SKM-1 (cell line): ENCODE data around the gene PLCL1.

Source experiments
- DNase-seq: peaks from one replicate; lab custom pipeline; 2025; ENCODE audit not compliant: unreplicated experiment; lab: John Stamatoyannopoulos, UW

PLCL1 gene

GRCh38 chr2:197884252-197884651, 79.9 kb downstream of the PLCL1 start:
- DNase-seq, result no peak

DNA sequence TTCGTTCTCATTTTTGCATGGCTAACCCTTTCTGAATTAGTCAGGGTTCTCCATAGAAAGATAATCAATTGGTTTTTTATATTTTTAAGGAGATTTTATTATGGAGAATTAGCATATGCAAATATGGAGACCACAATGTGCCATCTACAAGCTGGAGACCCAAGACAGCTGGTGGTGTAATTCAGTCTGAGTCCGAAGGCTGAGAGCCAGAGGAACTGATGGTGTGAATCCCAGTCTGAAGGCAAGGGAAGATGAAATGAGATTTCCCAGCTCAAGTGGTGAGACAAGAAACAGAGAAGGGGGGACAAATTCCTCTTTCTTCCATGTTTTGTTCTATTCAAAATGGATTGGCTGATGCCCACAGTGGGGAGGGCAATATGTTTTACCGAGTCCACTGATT, 80.7 kb downstream of the PLCL1 start:
- no peak for DNase-seq

DNA sequence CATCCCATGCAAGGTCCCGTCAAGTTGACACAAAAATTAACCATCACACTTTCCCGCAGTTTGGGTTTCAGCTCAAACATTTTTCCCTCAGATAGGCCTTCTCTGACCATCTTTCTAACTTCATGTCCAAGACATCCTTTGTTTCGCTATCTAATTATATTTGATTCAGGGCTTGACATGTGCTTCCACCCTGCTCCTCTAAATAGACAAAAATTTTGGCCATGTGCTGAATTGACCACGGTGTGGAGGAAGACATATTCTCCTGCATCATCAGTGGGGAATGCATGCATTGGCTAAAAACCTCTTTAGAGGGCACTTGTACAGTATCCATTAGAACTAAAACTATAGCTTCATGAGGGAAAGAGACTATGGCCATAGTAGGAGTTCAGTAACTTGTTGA, 81.2 kb downstream of the PLCL1 start:
- no peak for DNase-seq

DNA sequence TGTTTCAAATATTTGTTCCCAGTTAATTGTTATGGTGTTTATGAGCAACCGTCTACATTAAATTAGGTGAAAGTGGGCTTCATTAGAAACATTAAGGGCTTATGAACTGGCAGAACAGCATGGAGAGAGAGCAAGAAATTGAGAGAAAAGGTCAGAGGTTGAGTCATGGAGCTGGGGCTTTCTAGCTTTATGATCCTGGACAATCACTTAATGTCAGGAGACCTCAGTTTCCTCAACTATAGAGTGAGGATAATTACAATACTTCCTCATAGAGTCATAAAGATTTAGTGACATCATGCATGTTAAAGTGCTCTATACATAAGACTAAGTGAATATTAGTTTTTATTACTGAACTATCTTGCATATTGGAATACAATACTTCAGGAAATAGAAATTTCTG, 83.9 kb downstream of the PLCL1 start:
- no peak for DNase-seq

- DNase-seq, result peak; percentile 82
Measured at GRCh38 chr2:197889041-197889440, 84.6 kb downstream of the PLCL1 start.

DNA sequence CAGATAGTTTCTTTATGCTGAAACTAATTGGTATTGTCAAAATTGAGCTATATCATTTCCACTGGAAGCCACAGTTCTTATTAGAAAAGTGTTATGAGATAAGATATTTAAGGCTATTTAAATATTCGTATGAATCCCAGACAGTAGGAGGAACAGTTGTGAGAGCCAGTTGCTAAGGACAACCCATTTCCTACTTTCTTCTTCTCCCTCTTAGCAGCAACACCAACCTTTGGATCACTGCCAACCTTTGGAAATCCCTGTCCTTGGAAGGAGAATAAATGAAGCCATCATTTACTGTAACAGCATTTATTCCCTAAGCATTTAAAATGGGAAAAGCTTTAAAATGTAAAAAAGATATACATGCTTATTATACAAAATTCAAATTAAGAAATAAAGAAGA, 85.8 kb downstream of the PLCL1 start:
- DNase-seq, result no peak

DNA sequence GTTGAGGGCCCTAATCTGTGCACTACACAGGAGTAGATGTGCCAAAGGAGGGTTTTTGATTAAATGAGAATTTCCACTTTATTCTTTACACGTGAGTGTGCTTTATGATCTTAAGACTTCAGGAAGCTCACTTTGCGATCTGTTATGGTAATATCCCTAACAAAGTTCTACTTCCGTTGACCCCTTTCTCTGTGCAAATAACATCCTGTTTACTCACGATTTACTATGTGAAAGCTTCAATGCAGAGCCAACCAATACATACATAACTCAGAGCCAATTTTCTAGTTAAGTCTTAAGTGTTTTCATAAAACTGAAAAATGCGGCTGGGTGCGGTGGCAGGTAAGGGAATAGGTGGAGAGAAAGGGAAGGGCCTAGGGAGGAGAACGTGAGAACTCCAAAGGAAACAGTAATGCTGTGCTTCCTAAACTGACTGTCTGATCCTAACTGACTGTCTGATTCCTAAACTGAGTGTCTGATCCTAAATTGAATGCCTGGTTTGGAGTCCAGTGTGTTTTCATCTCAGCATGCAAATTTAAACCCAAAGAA, 87.6 kb downstream of the PLCL1 start:
- no peak for DNase-seq

GRCh38 chr2:197893403-197894177, 89.2 kb downstream of the PLCL1 start:
- DNase-seq, result no peak

DNA sequence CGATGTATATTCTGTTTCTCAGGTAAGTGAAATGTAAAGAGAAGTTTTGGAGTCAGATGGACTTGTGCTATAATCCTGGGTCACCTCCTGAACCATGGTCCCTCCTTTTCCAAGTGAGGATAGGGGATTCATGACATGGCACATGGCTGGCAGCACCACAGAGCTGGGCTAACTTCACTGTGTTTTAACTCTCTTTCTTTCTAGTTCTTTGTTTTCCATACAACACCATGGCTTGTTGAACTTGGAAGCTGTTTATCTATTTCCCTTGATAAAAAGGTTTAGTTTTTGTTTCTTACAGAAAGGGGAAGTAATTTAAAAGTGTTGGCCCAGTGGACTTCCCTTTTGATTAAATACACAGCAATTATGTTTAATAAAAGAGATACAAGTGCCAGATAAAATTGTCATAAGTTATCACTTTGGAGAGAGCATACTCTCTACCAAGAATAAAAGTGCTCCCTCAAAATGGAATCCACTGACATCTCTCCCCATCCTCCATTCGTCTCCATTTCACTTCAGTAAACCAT, 90.4 kb downstream of the PLCL1 start:
- DNase-seq, result no peak

DNA sequence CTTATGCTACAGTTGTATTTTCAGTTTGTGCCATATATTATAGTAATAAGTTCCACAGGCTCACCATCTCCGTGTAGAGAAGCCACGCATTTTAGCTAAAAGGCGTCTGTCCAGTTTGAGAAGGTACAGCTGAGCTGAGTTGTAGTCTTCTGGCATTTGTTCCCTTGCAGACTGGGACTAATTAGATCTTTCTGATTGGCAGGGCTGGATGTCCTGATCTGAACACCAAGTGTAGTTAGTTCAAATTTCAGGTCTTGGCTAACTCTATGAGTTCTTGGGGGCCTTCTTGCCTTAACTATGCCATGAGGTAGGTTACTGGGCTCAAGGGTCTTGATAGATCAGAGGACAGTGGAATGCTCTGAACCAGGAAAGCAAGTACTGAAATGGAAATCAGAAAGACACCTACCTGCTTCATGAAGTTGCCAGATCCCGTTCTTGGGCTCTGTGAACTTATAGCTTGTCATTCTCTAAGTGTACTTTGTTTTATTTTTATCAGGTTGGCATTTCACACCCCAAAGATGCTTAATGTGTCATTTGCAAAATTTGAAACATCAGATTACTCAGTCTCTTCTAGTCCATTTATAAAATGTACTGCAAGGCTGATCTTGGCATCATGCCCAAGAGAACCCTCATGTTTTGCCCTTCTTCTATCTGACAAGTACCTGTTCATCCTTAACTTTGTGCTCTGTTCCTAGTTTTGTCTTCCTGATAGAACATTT, 93.7 kb downstream of the PLCL1 start:
- no peak for DNase-seq

DNA sequence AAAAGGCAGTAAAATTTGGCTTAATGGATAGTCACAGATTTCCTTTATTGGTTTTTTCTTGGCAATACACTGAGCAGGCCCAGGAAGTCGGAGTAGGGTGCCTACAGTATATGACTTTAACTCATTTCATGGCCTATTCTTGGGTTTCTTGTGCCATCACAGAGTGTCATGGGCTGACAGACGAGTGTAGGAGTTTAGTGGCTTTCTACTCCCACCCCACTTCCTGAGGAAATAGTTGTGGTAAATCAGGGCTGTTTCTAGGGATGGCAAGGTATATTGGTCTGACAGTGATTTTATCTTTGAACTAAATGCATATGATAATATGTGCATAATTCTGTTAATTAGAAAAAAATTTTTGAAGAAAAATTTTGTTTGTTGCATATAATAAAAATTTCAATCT, 100.1 kb downstream of the PLCL1 start:
- no peak for DNase-seq

- no peak for DNase-seq
Measured at GRCh38 chr2:197908156-197908555, 103.8 kb downstream of the PLCL1 start.

DNA sequence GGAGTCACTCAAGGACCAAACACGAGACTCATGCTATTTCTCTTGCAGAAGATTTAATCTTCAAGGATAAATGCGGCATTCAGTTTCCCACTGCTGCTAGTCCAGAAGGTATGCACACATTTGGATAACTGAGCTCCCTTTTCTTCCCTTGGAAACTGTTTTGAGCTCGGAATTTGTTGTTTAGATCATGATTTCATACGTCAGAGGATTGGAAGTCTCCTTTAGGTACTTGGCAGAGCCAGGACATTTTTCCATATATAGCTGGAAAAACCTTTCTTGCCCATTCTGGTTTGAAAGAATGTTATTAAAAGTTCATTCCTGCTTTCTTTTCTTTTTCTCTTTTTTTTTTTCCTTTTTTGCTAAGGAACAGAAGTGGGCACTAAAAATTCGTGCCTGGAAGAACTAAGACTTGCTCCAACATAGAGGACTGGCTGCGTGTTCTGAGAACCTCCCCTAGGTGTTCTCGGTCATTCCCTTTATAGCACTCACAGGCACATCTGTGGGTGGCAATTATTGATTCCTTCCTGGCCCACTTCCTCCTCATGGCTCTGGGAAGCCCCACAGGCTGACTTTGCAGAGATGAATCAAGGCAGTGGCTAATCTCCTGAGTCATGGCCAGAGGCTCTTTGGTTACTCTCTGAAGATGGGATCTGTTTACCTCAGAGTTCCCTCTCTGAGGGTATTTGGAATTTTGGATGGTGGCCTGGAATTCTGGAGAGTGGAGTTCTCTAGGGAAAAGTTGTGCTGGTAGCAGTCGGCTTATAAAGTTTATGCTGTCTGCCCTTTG, 104.8 kb downstream of the PLCL1 start:
- no peak for DNase-seq

DNA sequence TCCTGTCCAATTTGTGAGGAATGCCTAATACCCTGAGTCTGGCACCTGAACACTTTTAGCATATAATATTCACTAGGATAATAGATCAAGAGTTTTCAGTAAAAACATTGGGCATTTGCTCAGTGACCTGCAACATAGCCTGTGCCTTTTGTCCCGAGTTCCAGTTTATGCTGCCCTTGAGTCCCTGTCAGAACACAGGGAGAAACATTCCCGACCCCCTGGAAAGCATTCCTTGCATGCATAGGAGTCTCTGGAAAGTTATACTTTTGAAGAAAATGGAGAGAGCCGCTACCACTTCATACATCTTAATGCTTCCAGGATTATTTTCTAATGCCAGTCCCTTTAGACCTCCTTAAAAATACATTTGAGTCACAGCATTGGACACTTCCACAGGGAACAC, 107.3 kb downstream of the PLCL1 start:
- no peak for DNase-seq

DNA sequence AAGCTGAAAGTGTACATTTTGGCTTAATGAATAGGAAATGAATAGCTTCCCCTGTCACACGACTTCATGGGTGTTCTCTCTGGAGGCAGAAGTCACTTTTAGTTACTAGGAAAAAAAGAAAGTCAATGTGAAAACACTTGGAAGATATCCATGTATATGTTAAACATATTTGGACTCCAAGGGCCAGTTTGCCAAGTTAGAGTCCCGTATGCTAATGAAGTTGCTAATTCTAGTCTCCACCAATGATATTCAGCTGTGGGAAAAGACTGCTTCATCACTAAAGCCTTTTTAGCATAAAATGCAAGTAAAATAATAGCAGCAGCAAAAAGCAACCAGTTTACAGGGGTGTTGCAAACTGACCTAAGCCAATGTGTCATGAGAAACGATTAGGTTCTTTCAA, 108.7 kb downstream of the PLCL1 start:
- DNase-seq, result no peak

DNA sequence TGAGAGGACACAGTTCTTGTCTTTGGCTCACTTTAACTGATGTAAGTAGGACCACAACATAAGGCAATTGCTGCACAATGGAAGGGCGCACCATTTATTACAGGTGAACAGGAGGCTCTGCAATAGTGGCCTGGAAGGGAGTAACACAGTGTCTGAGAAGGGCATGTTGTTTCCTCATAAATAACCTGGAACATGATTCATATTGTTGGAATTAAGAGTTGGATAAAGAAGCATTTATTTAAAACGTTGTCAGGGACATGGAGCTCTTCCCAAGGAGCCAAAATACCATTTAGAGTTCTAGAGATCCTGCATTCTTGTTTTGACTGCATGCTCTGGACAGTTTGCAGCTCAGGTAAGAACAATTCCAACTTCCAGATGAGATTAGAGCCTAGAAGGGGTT, 110.4 kb downstream of the PLCL1 start:
- no peak for DNase-seq

DNA sequence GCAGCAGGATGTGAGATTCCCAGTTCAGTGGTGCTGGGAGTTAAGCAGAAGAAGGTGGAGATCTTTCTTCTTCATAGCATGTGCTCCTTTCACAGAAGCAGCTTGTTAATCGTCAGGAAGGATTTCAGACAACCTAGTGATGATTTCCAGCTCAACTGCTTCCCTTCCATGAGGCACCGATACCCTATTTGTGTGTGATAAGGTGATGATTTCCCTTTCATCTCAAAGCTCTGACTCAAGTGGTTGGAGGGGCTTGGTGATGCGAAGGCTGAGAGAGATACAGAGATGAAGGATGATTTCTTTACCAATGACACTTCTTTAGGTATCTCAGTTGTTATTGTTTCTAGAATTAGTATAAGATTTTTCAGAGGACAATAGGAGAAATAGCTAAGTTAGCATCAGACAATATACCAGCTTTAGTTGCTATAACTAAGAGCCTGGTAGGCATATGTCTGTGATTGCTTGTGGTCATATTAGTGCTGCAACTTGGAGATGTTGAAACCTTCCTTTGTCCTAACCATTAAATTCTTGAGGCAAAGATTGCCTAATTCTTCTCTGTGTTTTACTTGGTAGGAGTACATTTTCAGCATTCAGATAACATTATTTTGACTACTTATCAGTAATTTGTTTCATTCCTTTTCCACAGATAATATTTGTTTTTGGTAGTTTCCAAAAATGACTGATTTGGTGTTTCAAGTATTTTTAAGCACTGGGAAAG, 111.3 kb downstream of the PLCL1 start:
- DNase-seq, result peak; percentile 50

DNA sequence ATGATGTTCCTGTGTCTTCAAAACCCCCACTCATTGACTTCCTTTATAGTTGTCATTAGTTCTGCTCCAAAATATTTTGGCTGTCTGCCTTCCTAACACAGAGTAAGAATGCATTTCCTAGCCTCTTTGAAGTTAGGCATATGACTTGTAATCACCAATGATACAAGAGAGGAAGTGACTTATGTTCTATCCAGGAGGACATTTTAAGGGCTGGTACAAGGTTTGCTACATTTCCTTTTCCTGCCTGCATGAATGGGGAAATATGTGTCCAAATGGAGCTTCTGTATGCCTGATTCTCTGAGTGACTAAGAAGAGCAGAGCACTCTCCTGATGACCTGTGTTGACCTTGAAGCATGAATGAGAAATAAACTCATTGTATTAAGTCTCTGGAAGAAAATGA, 115.1 kb downstream of the PLCL1 start:
- DNase-seq, result no peak

- DNase-seq, result no peak
Measured at GRCh38 chr2:197920088-197920487, 115.7 kb downstream of the PLCL1 start.

DNA sequence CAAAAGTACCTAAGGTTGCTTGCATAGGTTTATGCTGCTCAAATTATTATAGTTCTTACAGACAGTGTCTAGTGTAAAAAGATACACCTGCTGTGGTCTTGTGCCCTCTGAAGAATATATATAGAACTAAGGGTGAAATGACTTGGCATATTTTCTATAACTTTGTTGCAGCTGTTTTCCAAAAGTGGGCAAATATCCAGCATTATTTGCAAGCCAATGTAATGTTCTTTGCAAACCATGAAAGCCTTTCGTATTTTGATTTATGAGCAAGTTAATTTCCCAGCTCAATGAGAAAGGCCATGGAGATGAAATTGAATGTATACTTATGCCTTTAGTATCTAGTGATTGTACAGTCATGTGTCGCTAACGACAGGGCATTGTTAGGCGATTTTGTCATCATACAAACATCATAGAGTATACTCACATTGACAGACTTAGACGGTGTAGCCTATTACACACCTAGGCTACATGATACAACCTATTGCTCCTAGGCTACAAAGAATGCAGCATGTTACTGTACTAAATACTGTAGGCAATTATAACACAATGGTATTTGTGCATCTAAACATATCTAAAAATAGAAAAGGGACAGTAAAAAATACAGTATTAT, 116.3 kb downstream of the PLCL1 start:
- DNase-seq, result no peak
